Breast epithelium (tissue), 4 donors: ENCODE data around the gene TENM4. TPM values are rescaled to one million over a fixed set of nuclear protein-coding genes. Genes with fewer than 3 reads are reported as not detected.
"Not testable (repeated sequence)": the region's sequence is repeated elsewhere in the genome, so short reads cannot be mapped to it uniquely, and the experiment has no call there.

Source experiments
- DNase-seq, 2 donors: peaks; one replicate each; pipeline ENCODE4 v3.0.0-alpha.2; 2019; ENCODE audit warnings: low spot score in 2 of 2
- H3K27ac ChIP-seq, 2 donors: fragments of 200-600 bp; sonication (generic) in 1 of 2; one replicate each; pipeline ENCODE4 v1.5.1; 2016 to 2019; ENCODE audit warnings: mild to moderate bottlenecking in 1 of 2
- H3K27me3 ChIP-seq, 2 donors: fragments of 200-600 bp; sonication (generic) in 1 of 2; one replicate each; pipeline versions ENCODE4 v1.5.1 to v1.6.0; 2017 to 2019; ENCODE audit warnings: control low read depth in 1 of 2, mild to moderate bottlenecking in 1 of 2
- H3K36me3 ChIP-seq: fragments of 200-600 bp; one replicate; pipeline ENCODE4 v1.5.1; 2019
- H3K4me1 ChIP-seq, 2 donors: fragments of 200-600 bp; sonication (generic); one replicate each; pipeline ENCODE4 v1.5.1; 2016 to 2019; ENCODE audit warnings: control low read depth in 1 of 2
- H3K4me3 ChIP-seq, 3 donors: fragments of 200-600 bp; sonication (generic); 1 replicate in 2 of 3; 2 replicates in 1 of 3; pipeline ENCODE4 v1.5.1; 2016 to 2019; ENCODE audit warnings: mild to moderate bottlenecking in 3 of 3, moderate library complexity in 2 of 3
- H3K9me3 ChIP-seq, 2 donors: fragments of 200-600 bp; sonication (generic) in 1 of 2; one replicate each; pipeline ENCODE4 v1.5.1; 2016 to 2019; ENCODE audit warnings: control low read depth in 1 of 2
- CTCF ChIP-seq, 3 donors: fragments of 450-650 bp; IDR thresholded peaks; one replicate each; pipeline ENCODE4 v1.5.1; 2016 to 2017; ENCODE audit warnings: antibody characterized with exemption in 3 of 3, mild to moderate bottlenecking in 3 of 3, moderate library complexity in 3 of 3
- POLR2A ChIP-seq: fragments of 450-650 bp; IDR thresholded peaks from one replicate; pipeline ENCODE4 v1.6.1; 2016; ENCODE audit warnings: antibody characterized with exemption, mild to moderate bottlenecking, moderate library complexity
- POLR2AphosphoS5 ChIP-seq, 3 donors: sonication (generic); formaldehyde crosslinking; IDR thresholded peaks; one replicate each; pipeline ENCODE4 v1.6.1; 2017; ENCODE audit warnings: antibody characterized with exemption in 3 of 3
- intact Hi-C: fragments of 100-400 bp; cut with DNase I; formaldehyde crosslinking; loops from one replicate; pipeline ENCODE4 v1.15.1; 2023; ENCODE audit warnings: low total_unique reads
- total RNA-seq, 3 donors: library from RNA; depleted of rRNA; stranded (reverse); fragments of >200 nt; gene quantifications; one replicate each; pipeline ENCODE4 v1.1.0, GENCODE V29; 2016

TENM4 gene
- total RNA-seq, 3 donors from 2014 or later, result 0.29 to 7.9 (median 4.8) TPM

GRCh38 chr11:79227767-79228755 lies 212.8 kb downstream of the TENM4 start:
- intact Hi-C loops, result no loop called here
- Histone ChIP-seq H3K4me1 (no peaks in the 10 kb centered on the region), H3K27ac (no peak overlapping the region), H3K4me3 (no peak overlapping the region), H3K9me3 (no peaks in the 10 kb centered on the region), H3K36me3 (no peaks in the 10 kb centered on the region), H3K27me3 (peaks cover 0 to 5% of the 10 kb centered on the region in 2 donors)
- no peak for DNase-seq
- TF ChIP-seq POLR2AphosphoS5 (IDR thresholded peaks at IDR 0.05) (no peak), CTCF (IDR thresholded peaks at IDR 0.05) (no peak), POLR2A (no peak)

GRCh38 chr11:79227308-79227707 lies 213.5 kb downstream of the TENM4 start:
- no peak overlapping the region for H3K27ac ChIP-seq
- intact Hi-C loops, result no loop called here
- no peak overlapping the region for H3K4me3 ChIP-seq
- H3K36me3 ChIP-seq, result no peaks in the 10 kb centered on the region
- H3K4me1 ChIP-seq, result no peaks in the 10 kb centered on the region
- H3K27me3 ChIP-seq, result peaks cover 0 to 5% of the 10 kb centered on the region in 2 donors
- no peaks in the 10 kb centered on the region for H3K9me3 ChIP-seq
- TF ChIP-seq CTCF (IDR thresholded peaks at IDR 0.05) (no peak), POLR2A (no peak), POLR2AphosphoS5 (IDR thresholded peaks at IDR 0.05) (no peak)
- no peak for DNase-seq

GRCh38 chr11:79226126-79226525 lies 214.7 kb downstream of the TENM4 start:
- H3K9me3 ChIP-seq, result no peaks in the 10 kb centered on the region
- peak overlapping the region in 1 of 2 donors; percentile 14 for H3K27ac ChIP-seq
- TF ChIP-seq CTCF (IDR thresholded peaks at IDR 0.05) (no peak), POLR2AphosphoS5 (IDR thresholded peaks at IDR 0.05) (no peak), POLR2A (no peak)
- no peaks in the 10 kb centered on the region for H3K36me3 ChIP-seq
- H3K4me1 ChIP-seq, result no peaks in the 10 kb centered on the region
- DNase-seq, result no peak
- intact Hi-C loops, result no loop called here
- peaks cover 0 to 5% of the 10 kb centered on the region in 2 donors for H3K27me3 ChIP-seq
- H3K4me3 ChIP-seq, result no peak overlapping the region

GRCh38 chr11:79222163-79222562 lies 218.7 kb downstream of the TENM4 start:
- H3K4me1 ChIP-seq, H3K27ac ChIP-seq, H3K9me3 ChIP-seq: not testable (repeated sequence)

GRCh38 chr11:79221444-79222130 lies 219.2 kb downstream of the TENM4 start:
- TF ChIP-seq POLR2AphosphoS5 (IDR thresholded peaks at IDR 0.05) (no peak), CTCF (IDR thresholded peaks at IDR 0.05) (no peak), POLR2A (no peak)
- Histone ChIP-seq H3K36me3 (no peaks in the 10 kb centered on the region), H3K27ac (no peak overlapping the region), H3K4me3 (no peak overlapping the region), H3K27me3 (no peaks in the 10 kb centered on the region), H3K9me3 (no peaks in the 10 kb centered on the region), H3K4me1 (peaks cover 0 to 5% of the 10 kb centered on the region in 2 donors)
- DNase-seq, result no peak
- intact Hi-C loops, result no loop called here

More at GRCh38 chr11:79222163-79222562, 218.7 kb downstream of the TENM4 start:
- H3K27me3 ChIP-seq, H3K36me3 ChIP-seq, DNase-seq, H3K4me3 ChIP-seq, intact Hi-C loops: not testable (repeated sequence)
